ENCODE measurements around the gene GAS2. TPM values are rescaled to one million over a fixed set of nuclear protein-coding genes. Genes with fewer than 3 reads are reported as not detected.

The GAS2 gene
- total RNA-seq, 1 donor from 2014 or later: 42.8 TPM

- Histone ChIP-seq H3K36me3 (ENCODE audit: control insufficient read depth in 3 of 3, insufficient read depth in 3 of 3, low read length in 3 of 3) (no peaks in the 10 kb centered on the region), H3K4me3 (ENCODE audit: low read length in 3 of 3) (no peak overlapping the region), H3K27ac (ENCODE audit: low read depth, low read length) (no peak overlapping the region), H3K27me3 (ENCODE audit: control insufficient read depth in 3 of 3, insufficient read depth in 3 of 3, low read length in 3 of 3) (no peaks in the 10 kb centered on the region), H3K4me1 (ENCODE audit: control insufficient read depth in 3 of 3, insufficient read depth in 3 of 3, low read length in 3 of 3) (peaks cover 0 to 4% (median 4%) of the 10 kb centered on the region in 3 donors), H3K9ac (ENCODE audit: low read depth in 1 of 3, low read length in 3 of 3) (no peak overlapping the region), H3K9me3 (ENCODE audit: control insufficient read depth in 3 of 3, low read length in 3 of 3) (no peaks in the 10 kb centered on the region)
These were observed 54.0 kb downstream of the GAS2 start for GRCh38 chr11:22720457-22720856.

DNA sequence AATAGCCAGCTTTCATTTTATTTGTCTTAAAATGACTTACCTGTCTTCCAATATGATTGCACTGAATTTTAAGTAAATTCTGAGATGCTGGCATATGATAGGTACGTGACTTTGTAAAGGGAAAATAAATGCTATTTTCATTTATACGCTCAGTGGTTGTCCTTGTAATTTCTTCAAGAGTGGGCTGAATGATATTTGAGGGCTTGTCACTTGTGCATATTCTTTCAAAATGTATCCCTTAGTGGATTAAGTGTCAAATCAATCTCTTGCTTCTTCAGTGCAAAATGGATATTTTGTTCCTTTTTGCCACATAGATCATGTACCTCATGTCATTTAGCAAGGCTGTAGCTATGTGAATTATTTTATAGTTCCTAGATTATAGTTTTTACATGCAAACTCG is 56.9 kb downstream of the GAS2 start:
- no peaks in the 10 kb centered on the region for H3K36me3 ChIP-seq (ENCODE audit: control insufficient read depth in 3 of 3, insufficient read depth in 3 of 3, low read length in 3 of 3)
- H3K27me3 ChIP-seq (ENCODE audit: control insufficient read depth in 3 of 3, insufficient read depth in 3 of 3, low read length in 3 of 3): no peaks in the 10 kb centered on the region
- H3K4me3 ChIP-seq (ENCODE audit: low read length in 3 of 3): no peak overlapping the region
- H3K9ac ChIP-seq (ENCODE audit: low read depth in 1 of 3, low read length in 3 of 3): no peak overlapping the region
- no peaks in the 10 kb centered on the region for H3K9me3 ChIP-seq (ENCODE audit: control insufficient read depth in 3 of 3, low read length in 3 of 3)
- H3K4me1 ChIP-seq (ENCODE audit: control insufficient read depth in 3 of 3, insufficient read depth in 3 of 3, low read length in 3 of 3): peaks cover 0 to 4% (median 4%) of the 10 kb centered on the region in 3 donors
- H3K27ac ChIP-seq (ENCODE audit: low read depth, low read length): no peak overlapping the region

GRCh38 chr11:22725079-22725478 is 58.7 kb downstream of the GAS2 start:
- Histone ChIP-seq H3K9ac (ENCODE audit: low read depth in 1 of 3, low read length in 3 of 3) (no peak overlapping the region), H3K4me1 (ENCODE audit: control insufficient read depth in 3 of 3, insufficient read depth in 3 of 3, low read length in 3 of 3) (peaks cover 0 to 4% (median 4%) of the 10 kb centered on the region in 3 donors), H3K27ac (ENCODE audit: low read depth, low read length) (no peak overlapping the region), H3K9me3 (ENCODE audit: control insufficient read depth in 3 of 3, low read length in 3 of 3) (no peaks in the 10 kb centered on the region), H3K27me3 (ENCODE audit: control insufficient read depth in 3 of 3, insufficient read depth in 3 of 3, low read length in 3 of 3) (no peaks in the 10 kb centered on the region), H3K4me3 (ENCODE audit: low read length in 3 of 3) (no peak overlapping the region), H3K36me3 (ENCODE audit: control insufficient read depth in 3 of 3, insufficient read depth in 3 of 3, low read length in 3 of 3) (no peaks in the 10 kb centered on the region)

- no peak overlapping the region for H3K9ac ChIP-seq (ENCODE audit: low read depth in 1 of 3, low read length in 3 of 3)
These were observed 62.4 kb downstream of the GAS2 start for GRCh38 chr11:22728600-22729389.

GRCh38 chr11:22730319-22730718 is 63.9 kb downstream of the GAS2 start:
- Histone ChIP-seq H3K4me3 (ENCODE audit: low read length in 3 of 3) (no peak overlapping the region), H3K36me3 (ENCODE audit: control insufficient read depth in 3 of 3, insufficient read depth in 3 of 3, low read length in 3 of 3) (no peaks in the 10 kb centered on the region), H3K9me3 (ENCODE audit: control insufficient read depth in 3 of 3, low read length in 3 of 3) (no peaks in the 10 kb centered on the region), H3K27me3 (ENCODE audit: control insufficient read depth in 3 of 3, insufficient read depth in 3 of 3, low read length in 3 of 3) (no peaks in the 10 kb centered on the region), H3K4me1 (ENCODE audit: control insufficient read depth in 3 of 3, insufficient read depth in 3 of 3, low read length in 3 of 3) (peaks cover 0 to 4% (median 0%) of the 10 kb centered on the region in 3 donors), H3K27ac (ENCODE audit: low read depth, low read length) (no peak overlapping the region), H3K9ac (ENCODE audit: low read depth in 1 of 3, low read length in 3 of 3) (no peak overlapping the region)

More at GRCh38 chr11:22728600-22729389, 62.4 kb downstream of the GAS2 start:
- no peaks in the 10 kb centered on the region for H3K9me3 ChIP-seq (ENCODE audit: control insufficient read depth in 3 of 3, low read length in 3 of 3)
- H3K4me1 ChIP-seq (ENCODE audit: control insufficient read depth in 3 of 3, insufficient read depth in 3 of 3, low read length in 3 of 3): peaks cover 0 to 2% (median 2%) of the 10 kb centered on the region in 3 donors
- no peak overlapping the region for H3K27ac ChIP-seq (ENCODE audit: low read depth, low read length)
- no peak overlapping the region for H3K4me3 ChIP-seq (ENCODE audit: low read length in 3 of 3)
- no peaks in the 10 kb centered on the region for H3K36me3 ChIP-seq (ENCODE audit: control insufficient read depth in 3 of 3, insufficient read depth in 3 of 3, low read length in 3 of 3)
- H3K27me3 ChIP-seq (ENCODE audit: control insufficient read depth in 3 of 3, insufficient read depth in 3 of 3, low read length in 3 of 3): no peaks in the 10 kb centered on the region

GRCh38 chr11:22732588-22732987 is 66.2 kb downstream of the GAS2 start:
- no peaks in the 10 kb centered on the region for H3K27me3 ChIP-seq (ENCODE audit: control insufficient read depth in 3 of 3, insufficient read depth in 3 of 3, low read length in 3 of 3)
- no peaks in the 10 kb centered on the region for H3K9me3 ChIP-seq (ENCODE audit: control insufficient read depth in 3 of 3, low read length in 3 of 3)
- H3K36me3 ChIP-seq (ENCODE audit: control insufficient read depth in 3 of 3, insufficient read depth in 3 of 3, low read length in 3 of 3): peaks cover 0 to 3% (median 3%) of the 10 kb centered on the region in 3 donors
- H3K27ac ChIP-seq (ENCODE audit: low read depth, low read length): no peak overlapping the region
- no peak overlapping the region for H3K4me3 ChIP-seq (ENCODE audit: low read length in 3 of 3)
- H3K9ac ChIP-seq (ENCODE audit: low read depth in 1 of 3, low read length in 3 of 3): no peak overlapping the region
- H3K4me1 ChIP-seq (ENCODE audit: control insufficient read depth in 3 of 3, insufficient read depth in 3 of 3, low read length in 3 of 3): peaks cover 0 to 4% (median 0%) of the 10 kb centered on the region in 3 donors

DNA sequence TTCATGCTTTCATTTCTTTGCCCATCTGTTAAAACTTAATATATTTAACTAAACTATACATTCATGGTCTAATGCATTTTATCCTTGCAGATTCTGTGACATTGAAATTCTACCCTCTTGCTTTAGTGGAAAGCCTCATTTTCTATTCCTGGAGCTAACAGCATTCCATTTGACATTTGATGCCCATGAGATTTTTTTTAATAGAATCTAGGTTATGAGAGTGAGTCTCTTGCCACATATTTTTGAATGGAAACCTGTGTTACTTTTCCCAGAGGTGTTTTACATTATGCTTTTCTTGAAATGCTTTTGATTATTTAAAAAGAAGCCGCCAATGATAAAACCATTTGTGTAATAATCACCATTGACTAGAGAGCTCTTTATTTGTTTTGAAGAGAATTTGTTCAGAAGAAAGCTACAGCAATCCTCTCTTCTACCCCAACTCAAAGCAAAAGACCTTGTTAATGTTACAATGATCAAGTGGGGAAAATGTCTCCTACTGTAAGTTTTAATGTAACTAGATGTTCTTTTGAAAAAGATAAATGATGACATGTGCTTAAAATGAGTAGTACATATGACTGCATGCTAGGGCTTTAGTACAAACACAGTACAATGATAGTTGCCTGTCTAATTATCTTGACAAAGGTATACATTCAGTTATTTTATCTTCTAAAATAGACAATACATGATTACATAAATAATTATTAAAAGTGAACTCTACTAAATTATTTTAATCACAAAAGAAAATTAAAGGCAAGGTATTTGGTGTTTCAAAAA is 67.3 kb downstream of the GAS2 start:
- no peak overlapping the region for H3K4me3 ChIP-seq (ENCODE audit: low read length in 3 of 3)
- H3K27ac ChIP-seq (ENCODE audit: low read depth, low read length): peak overlapping the region; percentile 49

GRCh38 chr11:22734628-22735345 is 68.4 kb downstream of the GAS2 start:
- peaks cover 0 to 7% (median 6%) of the 10 kb centered on the region in 3 donors for H3K36me3 ChIP-seq (ENCODE audit: control insufficient read depth in 3 of 3, insufficient read depth in 3 of 3, low read length in 3 of 3)
- no peak overlapping the region for H3K4me3 ChIP-seq (ENCODE audit: low read length in 3 of 3)
- no peak overlapping the region for H3K9ac ChIP-seq (ENCODE audit: low read depth in 1 of 3, low read length in 3 of 3)
- no peak overlapping the region for H3K27ac ChIP-seq (ENCODE audit: low read depth, low read length)
- H3K4me1 ChIP-seq (ENCODE audit: control insufficient read depth in 3 of 3, insufficient read depth in 3 of 3, low read length in 3 of 3): peaks cover 0 to 4% (median 0%) of the 10 kb centered on the region in 3 donors
- no peaks in the 10 kb centered on the region for H3K27me3 ChIP-seq (ENCODE audit: control insufficient read depth in 3 of 3, insufficient read depth in 3 of 3, low read length in 3 of 3)
- no peaks in the 10 kb centered on the region for H3K9me3 ChIP-seq (ENCODE audit: control insufficient read depth in 3 of 3, low read length in 3 of 3)

More for the DNA sequence above, 67.3 kb downstream of the GAS2 start:
- H3K9me3 ChIP-seq (ENCODE audit: control insufficient read depth in 3 of 3, low read length in 3 of 3): no peaks in the 10 kb centered on the region
- H3K4me1 ChIP-seq (ENCODE audit: control insufficient read depth in 3 of 3, insufficient read depth in 3 of 3, low read length in 3 of 3): peaks cover 0 to 4% (median 0%) of the 10 kb centered on the region in 3 donors
- peaks cover 0 to 7% (median 3%) of the 10 kb centered on the region in 3 donors for H3K36me3 ChIP-seq (ENCODE audit: control insufficient read depth in 3 of 3, insufficient read depth in 3 of 3, low read length in 3 of 3)
- H3K27me3 ChIP-seq (ENCODE audit: control insufficient read depth in 3 of 3, insufficient read depth in 3 of 3, low read length in 3 of 3): no peaks in the 10 kb centered on the region
- H3K9ac ChIP-seq (ENCODE audit: low read depth in 1 of 3, low read length in 3 of 3): no peak overlapping the region

GRCh38 chr11:22742157-22742613 is 75.8 kb downstream of the GAS2 start:
- H3K4me1 ChIP-seq (ENCODE audit: control insufficient read depth in 3 of 3, insufficient read depth in 3 of 3, low read length in 3 of 3): no peaks in the 10 kb centered on the region
- no peak overlapping the region for H3K27ac ChIP-seq (ENCODE audit: low read depth, low read length)
- no peak overlapping the region for H3K4me3 ChIP-seq (ENCODE audit: low read length in 3 of 3)
- no peaks in the 10 kb centered on the region for H3K27me3 ChIP-seq (ENCODE audit: control insufficient read depth in 3 of 3, insufficient read depth in 3 of 3, low read length in 3 of 3)
- H3K9ac ChIP-seq (ENCODE audit: low read depth in 1 of 3, low read length in 3 of 3): no peak overlapping the region
- peaks cover 4 to 7% (median 6%) of the 10 kb centered on the region in 3 donors for H3K36me3 ChIP-seq (ENCODE audit: control insufficient read depth in 3 of 3, insufficient read depth in 3 of 3, low read length in 3 of 3)
- no peaks in the 10 kb centered on the region for H3K9me3 ChIP-seq (ENCODE audit: control insufficient read depth in 3 of 3, low read length in 3 of 3)
